ENCODE measurements around the gene NRP1.

The NRP1 gene

GRCh38 chr10:33289776-33290175 is 44.7 kb downstream of the NRP1 start:
- ChIA-PET POLR2A (no interaction called here), CTCF (interaction anchor here (0.6 to 1.5 kb wide), 2 partner anchors 7 to 40 kb away, joined by 3 to 5 read pairs; no protein-coding TSS in a partner anchor)
- TF ChIP-seq CTCF (IDR thresholded peaks at IDR 0.05; ENCODE audit: insufficient read depth, low read length, missing control alignments): no peak
- H3K4me3 ChIP-seq (ENCODE audit: low read depth, low read length): no peak overlapping the region
- DNase-seq (ENCODE audit: low read depth, low spot score): no peak

- DNase-seq (ENCODE audit: low read depth, low spot score): no peak
- POLR2A ChIA-PET: interaction anchor here (1.2 kb wide), 1 partner anchor 10 kb away, joined by 3 read pairs; no protein-coding TSS in a partner anchor
- CTCF ChIA-PET: interaction anchor here (1.1 to 2.1 kb wide), 2 partner anchors 11 to 95 kb away, joined by 4 to 9 read pairs; no protein-coding TSS in a partner anchor
- H3K4me3 ChIP-seq (ENCODE audit: low read depth, low read length): no peak overlapping the region
- no peak for TF ChIP-seq CTCF (IDR thresholded peaks at IDR 0.05; ENCODE audit: insufficient read depth, low read length, missing control alignments)
Observed at GRCh38 chr10:33288127-33288526, 46.3 kb downstream of the NRP1 start.

- POLR2A ChIA-PET: no interaction called here
- H3K4me3 ChIP-seq (ENCODE audit: low read depth, low read length): no peak overlapping the region
- DNase-seq (ENCODE audit: low read depth, low spot score): no peak
- CTCF ChIA-PET: interaction anchor here (1.7 to 2.1 kb wide), 2 partner anchors 14 to 94 kb away, joined by 4 to 9 read pairs; no protein-coding TSS in a partner anchor
- TF ChIP-seq CTCF (IDR thresholded peaks at IDR 0.05; ENCODE audit: insufficient read depth, low read length, missing control alignments): no peak
Observed at GRCh38 chr10:33287112-33287511, 47.4 kb downstream of the NRP1 start.

- CTCF ChIA-PET: interaction anchor here (0.7 to 2.1 kb wide), 3 partner anchors 12 to 93 kb away, joined by 3 to 9 read pairs (median 4); no protein-coding TSS in a partner anchor
- DNase-seq (ENCODE audit: low read depth, low spot score): no peak
- POLR2A ChIA-PET: no interaction called here
- H3K4me3 ChIP-seq (ENCODE audit: low read depth, low read length): no peak overlapping the region
- TF ChIP-seq CTCF (IDR thresholded peaks at IDR 0.05; ENCODE audit: insufficient read depth, low read length, missing control alignments): no peak
Observed at GRCh38 chr10:33286157-33286934, 48.1 kb downstream of the NRP1 start.

GRCh38 chr10:33284945-33285344 is 49.5 kb downstream of the NRP1 start:
- no peak for DNase-seq (ENCODE audit: low read depth, low spot score)
- ChIA-PET CTCF (interaction anchor here (1.8 kb wide), 1 partner anchor 92 kb away, joined by 5 read pairs; no protein-coding TSS in a partner anchor), POLR2A (no interaction called here)
- no peak for TF ChIP-seq CTCF (IDR thresholded peaks at IDR 0.05; ENCODE audit: insufficient read depth, low read length, missing control alignments)
- no peak overlapping the region for H3K4me3 ChIP-seq (ENCODE audit: low read depth, low read length)

- no peak for TF ChIP-seq CTCF (IDR thresholded peaks at IDR 0.05; ENCODE audit: insufficient read depth, low read length, missing control alignments)
- no peak for DNase-seq (ENCODE audit: low read depth, low spot score)
- ChIA-PET CTCF (interaction anchor here (0.8 to 3.0 kb wide), 5 partner anchors 9 to 87 kb away, joined by 3 to 13 read pairs (median 3); no protein-coding TSS in a partner anchor), POLR2A (no interaction called here)
- H3K4me3 ChIP-seq (ENCODE audit: low read depth, low read length): no peak overlapping the region
Observed at GRCh38 chr10:33279811-33280602, 54.5 kb downstream of the NRP1 start.
